Spleen (tissue), 11 donors: ENCODE data around the gene MRPL33. TPM values are rescaled to one million over a fixed set of nuclear protein-coding genes. Genes with fewer than 3 reads are reported as not detected.

Experiments used
- DNase-seq: peaks from one replicate; pipeline ENCODE4 v3.0.0-alpha.2; 2020
- H3K27ac ChIP-seq, 8 donors: fragments of 200-600 bp; sonication (generic) in 7 of 8; 1 replicate in 4 of 8; 2 replicates in 4 of 8; pipeline versions ENCODE4 v1.5.0 to v1.8.0; 2016 to 2021; ENCODE audit warnings: inconsistent platforms in 4 of 8, mild to moderate bottlenecking in 4 of 8, moderate library complexity in 1 of 8
- H3K27me3 ChIP-seq, 7 donors: fragments of 200-600 bp; sonication (generic) in 6 of 7; replicated peaks in 1 of 7; 1 replicate in 4 of 7; 2 replicates in 3 of 7; pipeline versions ENCODE4 v1.5.0 to v1.8.0; 2016 to 2021; ENCODE audit warnings: inconsistent platforms in 3 of 7, mild to moderate bottlenecking in 1 of 7
- H3K36me3 ChIP-seq, 6 donors: fragments of 200-600 bp; sonication (generic) in 5 of 6; 1 replicate in 4 of 6; 2 replicates in 2 of 6; pipeline versions ENCODE4 v1.5.0 to v1.8.0; 2016 to 2021; ENCODE audit warnings: inconsistent platforms in 2 of 6
- H3K4me1 ChIP-seq, 6 donors: fragments of 200-600 bp; sonication (generic) in 5 of 6; 1 replicate in 3 of 6; 2 replicates in 3 of 6; pipeline versions ENCODE4 v1.5.0 to v1.8.0; 2016 to 2021; ENCODE audit warnings: inconsistent platforms in 3 of 6
- H3K4me3 ChIP-seq, 8 donors: fragments of 200-600 bp; sonication (generic) in 7 of 8; 1 replicate in 4 of 8; 2 replicates in 4 of 8; pipeline versions ENCODE4 v1.5.0 to v1.8.0; 2016 to 2021; ENCODE audit warnings: inconsistent platforms in 4 of 8, mild to moderate bottlenecking in 4 of 8, moderate library complexity in 2 of 8
- H3K9me3 ChIP-seq, 8 donors: fragments of 200-600 bp; sonication (generic) in 7 of 8; 1 replicate in 4 of 8; 2 replicates in 4 of 8; pipeline versions ENCODE4 v1.5.0 to v1.8.0; 2016 to 2021; ENCODE audit warnings: inconsistent platforms in 4 of 8
- CTCF ChIP-seq, 11 experiments: fragments of 200-600 bp in 7 of 11; fragments of 450-650 bp in 4 of 11; sonication (generic) in 4 of 11; IDR thresholded peaks in 8 of 11; conservative IDR thresholded peaks in 3 of 11; 1 replicate in 7 of 11; 2 replicates in 4 of 11; pipeline versions ENCODE4 v1.4.0 to v1.8.0; 2016 to 2021; ENCODE audit warnings: antibody characterized with exemption in 11 of 11, inconsistent platforms in 4 of 11, mild to moderate bottlenecking in 1 of 11
- POLR2A ChIP-seq, 3 donors: fragments of 450-650 bp; IDR thresholded peaks; one replicate each; pipeline ENCODE4 v1.5.1; 2017; ENCODE audit warnings: antibody characterized with exemption in 3 of 3, mild to moderate bottlenecking in 1 of 3
- POLR2AphosphoS5 ChIP-seq, 3 donors: sonication (generic); formaldehyde crosslinking; IDR thresholded peaks; one replicate each; pipeline ENCODE4 v1.5.1; 2017; ENCODE audit warnings: antibody characterized with exemption in 3 of 3
- WGBS, 5 donors: extraction: QIAGEN DNeasy Blood & Tissue Kit in 3 of 5; methylation state at CpG; one replicate each; pipeline versions ENCODE4 v1.1.5 to v1.1.7; 2013 to 2018; 5-methylcytosine and 5-hydroxymethylcytosine counted together
- intact Hi-C: fragments of 100-400 bp; cut with DNase I; formaldehyde crosslinking; loops from one replicate; pipeline ENCODE4 v1.15.0; 2023; ENCODE audit warnings: low total_unique reads
- polyA plus RNA-seq, 3 donors: library from polyadenylated mRNA; stranded (reverse); fragments of 200-250 nt; gene quantifications; one replicate each; pipeline ENCODE4 v1.2.1, GENCODE V29; 2013
- total RNA-seq, 7 donors: library from RNA; depleted of rRNA in 3 of 7; stranded (reverse); fragments of >200 nt in 3 of 7; fragmentation: NEBNext Ultra II Directional in 4 of 7; extraction: Animal tissue kit (Norgen Biotek cat#: 25700) in 4 of 7; gene quantifications; one replicate each; pipeline versions ENCODE4 v1.1.0 to v1.2.1, GENCODE V29; 2016 to 2021
- donor health status: healthy with polysubstance abuse.
- donor health status: DM: no; HTN: no; CAD: no; lungs with moderate emphysema.
- donor health status: DM: no; HTN: no; CAD: no.
- donor health status: Bipolar disorder and iron deficiency.
- donor health status: healthy.
- donor health status: DM: no; HTN: no; CAD: no.
- donor health status: DM: yes; HTN: yes; CAD: no.

Gene MRPL33
- total and polyA plus RNA-seq, 10 donors = 48.3 to 166 (median 80.7) TPM

GRCh38 chr2:27730980-27731691, 40.4 kb upstream of the MRPL33 start:
- TF ChIP-seq POLR2AphosphoS5 (IDR thresholded peaks at IDR 0.05) (no peak), CTCF (IDR thresholded peaks at IDR 0.05 in 8 of 11, conservative IDR thresholded peaks at IDR 0.05 in 3 of 11) (no peak), POLR2A (IDR thresholded peaks at IDR 0.05) (no peak)
- intact Hi-C loops = no loop called here
- H3K4me1 ChIP-seq = peaks cover 29 to 74% (median 48%) of the 10 kb centered on the region in 6 donors
- H3K27me3 ChIP-seq = peaks cover 0 to 11% (median 0%) of the 10 kb centered on the region in 7 donors
- no peak overlapping the region for H3K4me3 ChIP-seq
- 60 to 75% (median 65%) methylated on average over 4 of the region's 4 CpGs for WGBS, 5 donors
- DNase-seq = no peak
- no peaks in the 10 kb centered on the region for H3K36me3 ChIP-seq
- H3K9me3 ChIP-seq = peaks cover 0 to 5% (median 0%) of the 10 kb centered on the region in 8 donors
- peak overlapping the region in 7 of 8 donors; percentile 19 to 82 (median 55) for H3K27ac ChIP-seq

- H3K27ac ChIP-seq = peak overlapping the region in 3 of 8 donors; percentile 77 to 85 (median 84)
- H3K36me3 ChIP-seq = no peaks in the 10 kb centered on the region
- peaks cover 0 to 5% (median 0%) of the 10 kb centered on the region in 8 donors for H3K9me3 ChIP-seq
- WGBS, 5 donors = 81 to 96% (median 89%) methylated on average over 1 of the region's 1 CpG
- TF ChIP-seq POLR2A (IDR thresholded peaks at IDR 0.05) (no peak), POLR2AphosphoS5 (IDR thresholded peaks at IDR 0.05) (no peak), CTCF (IDR thresholded peaks at IDR 0.05 in 8 of 11, conservative IDR thresholded peaks at IDR 0.05 in 3 of 11) (no peak)
- H3K4me1 ChIP-seq = peaks cover 20 to 74% (median 54%) of the 10 kb centered on the region in 6 donors
- intact Hi-C loops = no loop called here
- no peak for DNase-seq
- no peak overlapping the region for H3K4me3 ChIP-seq
- H3K27me3 ChIP-seq = peaks cover 0 to 13% (median 0%) of the 10 kb centered on the region in 7 donors
These were observed 37.2 kb upstream of the MRPL33 start for GRCh38 chr2:27734305-27734704.

- WGBS, 5 donors = 6 to 34% (median 9%) methylated on average over 12 to 51 of the region's 51 CpGs
- no peak for TF ChIP-seq CTCF (IDR thresholded peaks at IDR 0.05 in 8 of 11, conservative IDR thresholded peaks at IDR 0.05 in 3 of 11)
- peak; percentile 85 to 95 (median 88) for TF ChIP-seq POLR2AphosphoS5 (IDR thresholded peaks at IDR 0.05)
- no peak for TF ChIP-seq POLR2A (IDR thresholded peaks at IDR 0.05)
- intact Hi-C loops = no loop called here
- Histone ChIP-seq H3K27ac (peak overlapping the region; percentile 64 to 85 (median 79)), H3K36me3 (no peaks in the 10 kb centered on the region), H3K27me3 (peaks cover 0 to 13% (median 0%) of the 10 kb centered on the region in 7 donors), H3K9me3 (peaks cover 0 to 5% (median 0%) of the 10 kb centered on the region in 8 donors), H3K4me1 (peaks cover 16 to 63% (median 45%) of the 10 kb centered on the region in 6 donors), H3K4me3 (peak overlapping the region; percentile 1 to 65 (median 30))
- peak; percentile 88 for DNase-seq
These were observed 36.1 kb upstream of the MRPL33 start for GRCh38 chr2:27735263-27735904.
